Measurements from ENCODE around the gene SUMF1.

Gene SUMF1

GRCh38 chr3:4497843-4498324, 30.8 kb upstream of the SUMF1 start (continued):
- TF ChIP-seq CSRNP3 (CRISPR knock-in tag; IDR thresholded peaks at IDR 0.05): no peak
- no peak for TF ChIP-seq POU6F1 (CRISPR knock-in tag; IDR thresholded peaks at IDR 0.05; ENCODE audit: borderline replicate concordance, low read depth)
- TF ChIP-seq BACH2 (CRISPR knock-in tag; IDR thresholded peaks at IDR 0.05; ENCODE audit: borderline replicate concordance): no peak
- no peak for TF ChIP-seq RARB (CRISPR knock-in tag; IDR thresholded peaks at IDR 0.05)
- no peak for TF ChIP-seq ZNF565 (CRISPR knock-in tag; conservative IDR thresholded peaks at IDR 0.05; ENCODE audit: low read depth)
- TF ChIP-seq ZFP3 (CRISPR knock-in tag; IDR thresholded peaks at IDR 0.05): no peak
- no peak for TF ChIP-seq ARNTL (CRISPR knock-in tag; IDR thresholded peaks at IDR 0.05; ENCODE audit: borderline replicate concordance, low read depth)
- no peak for TF ChIP-seq GLIS3 (CRISPR knock-in tag; IDR thresholded peaks at IDR 0.05)

- no peak for ATAC-seq
- TF ChIP-seq TCF4 (CRISPR knock-in tag; IDR thresholded peaks at IDR 0.05; ENCODE audit: borderline replicate concordance) (no peak), OSR1 (CRISPR knock-in tag; IDR thresholded peaks at IDR 0.05) (no peak), CSRNP3 (CRISPR knock-in tag; IDR thresholded peaks at IDR 0.05) (no peak), TOX (CRISPR knock-in tag; IDR thresholded peaks at IDR 0.05; ENCODE audit: borderline replicate concordance) (no peak), ISL1 (CRISPR knock-in tag; IDR thresholded peaks at IDR 0.05) (no peak), RARB (CRISPR knock-in tag; IDR thresholded peaks at IDR 0.05) (no peak), ZC3H10 (CRISPR knock-in tag; IDR thresholded peaks at IDR 0.05) (no peak), ESRRG (CRISPR knock-in tag; IDR thresholded peaks at IDR 0.05) (no peak), ZFP3 (CRISPR knock-in tag; IDR thresholded peaks at IDR 0.05) (no peak), TSHZ2 (CRISPR knock-in tag; IDR thresholded peaks at IDR 0.05) (no peak), ZNF8 (CRISPR knock-in tag; IDR thresholded peaks at IDR 0.05) (no peak)
Observed at GRCh38 chr3:4497005-4497692, 30.1 kb upstream of the SUMF1 start.

- TF ChIP-seq ZNF565 (CRISPR knock-in tag; conservative IDR thresholded peaks at IDR 0.05; ENCODE audit: low read depth): no peak
- ATAC-seq: no peak
Observed at GRCh38 chr3:4496087-4496452, 29.0 kb upstream of the SUMF1 start.

GRCh38 chr3:4495294-4496086, 28.4 kb upstream of the SUMF1 start:
- no peak for ATAC-seq
- TF ChIP-seq PATZ1 (CRISPR knock-in tag; IDR thresholded peaks at IDR 0.05; ENCODE audit: borderline replicate concordance) (no peak), OSR1 (CRISPR knock-in tag; IDR thresholded peaks at IDR 0.05) (no peak), TCF4 (CRISPR knock-in tag; IDR thresholded peaks at IDR 0.05; ENCODE audit: borderline replicate concordance) (no peak), ARNTL (CRISPR knock-in tag; IDR thresholded peaks at IDR 0.05; ENCODE audit: borderline replicate concordance, low read depth) (no peak), RARB (CRISPR knock-in tag; IDR thresholded peaks at IDR 0.05) (no peak), GLIS3 (CRISPR knock-in tag; IDR thresholded peaks at IDR 0.05) (no peak), BACH2 (CRISPR knock-in tag; IDR thresholded peaks at IDR 0.05; ENCODE audit: borderline replicate concordance) (no peak), ESRRG (CRISPR knock-in tag; IDR thresholded peaks at IDR 0.05) (no peak), ZFP3 (CRISPR knock-in tag; IDR thresholded peaks at IDR 0.05) (no peak), ISL1 (CRISPR knock-in tag; IDR thresholded peaks at IDR 0.05) (no peak), CSDC2 (CRISPR knock-in tag; IDR thresholded peaks at IDR 0.05) (no peak), ZFP30 (CRISPR knock-in tag; IDR thresholded peaks at IDR 0.05) (no peak), ZC3H10 (CRISPR knock-in tag; IDR thresholded peaks at IDR 0.05) (no peak), SNAI2 (CRISPR knock-in tag; IDR thresholded peaks at IDR 0.05) (no peak)
